Endodermal cell (in vitro differentiated cells): ENCODE results near the gene BRI3BP. TPM values are rescaled to one million over a fixed set of nuclear protein-coding genes. Genes with fewer than 3 reads are reported as not detected.

Source experiments
- DNase-seq: peaks from one replicate; pipeline ENCODE4 v3.0.0-alpha.2; 2017
- H3K27ac ChIP-seq: 2 replicates; pipeline ENCODE4 v1.5.1; 2013; ENCODE audit warnings: mild to moderate bottlenecking, low read depth, low read length, moderate library complexity
- H3K27me3 ChIP-seq: 2 replicates; pipeline ENCODE4 v1.6.1; 2013; ENCODE audit warnings: mild to moderate bottlenecking, low read length, moderate library complexity; ENCODE audit not compliant: insufficient read depth, control insufficient read depth, poor library complexity, severe bottlenecking
- H3K36me3 ChIP-seq: 2 replicates; pipeline ENCODE4 v1.7.0; 2013; ENCODE audit warnings: mild to moderate bottlenecking, low read length, moderate library complexity; ENCODE audit not compliant: control insufficient read depth, insufficient read depth
- H3K4me1 ChIP-seq: one replicate; pipeline ENCODE4 v1.7.0; 2013; ENCODE audit warnings: low read length; ENCODE audit not compliant: control insufficient read depth, insufficient read depth
- H3K4me3 ChIP-seq: 2 replicates; pipeline ENCODE4 v1.5.1; 2013; ENCODE audit warnings: mild to moderate bottlenecking, low read length, moderate library complexity
- H3K9ac ChIP-seq: 2 replicates; pipeline ENCODE4 v1.6.1; 2013; ENCODE audit warnings: mild to moderate bottlenecking, low read length, moderate library complexity; ENCODE audit not compliant: poor library complexity, severe bottlenecking; ENCODE audit errors: extremely low read depth
- H3K9me3 ChIP-seq: 2 replicates; pipeline ENCODE4 v1.6.1; 2013; ENCODE audit warnings: mild to moderate bottlenecking, low read length, moderate library complexity; ENCODE audit not compliant: control insufficient read depth
- H3K27ac Mint-ChIP-seq: 2 replicates; pipeline ENCODE4 v1.8.0; 2020; ENCODE audit warnings: mixed read lengths
- H3K27me3 Mint-ChIP-seq: 2 replicates; pipeline ENCODE4 v1.8.0; 2021; ENCODE audit warnings: mild to moderate bottlenecking, mixed read lengths; ENCODE audit not compliant: insufficient read depth
- H3K36me3 Mint-ChIP-seq: 2 replicates; pipeline ENCODE4 v1.8.0; 2020; ENCODE audit warnings: low read depth, mixed read lengths
- H3K4me1 Mint-ChIP-seq: 2 replicates; pipeline ENCODE4 v1.8.0; 2020; ENCODE audit warnings: mixed read lengths
- H3K4me3 Mint-ChIP-seq: 2 replicates; pipeline ENCODE4 v1.8.0; 2020; ENCODE audit warnings: mild to moderate bottlenecking, moderate library complexity, mixed read lengths
- H3K9me3 Mint-ChIP-seq: 2 replicates; pipeline ENCODE4 v1.8.0; 2020; ENCODE audit warnings: mild to moderate bottlenecking, mixed read lengths
- CTCF ChIP-seq: fragments of 200-600 bp; sonication (generic); conservative IDR thresholded peaks from 2 replicates; pipeline ENCODE4 v1.5.0; 2021; ENCODE audit warnings: antibody characterized with exemption, mild to moderate bottlenecking
- WGBS, 2 experiments: methylation state at CpG; one replicate each; pipeline versions ENCODE4 v1.1.5 to v1.1.7; 2013; ENCODE audit warnings: missing lambda C conversion rate in 2 of 2, mixed read lengths in 1 of 2; ENCODE audit not compliant: insufficient coverage in 1 of 2, insufficient read length in 1 of 2; 5-methylcytosine and 5-hydroxymethylcytosine counted together
- total RNA-seq, 2 donors: library from RNA; stranded (reverse); fragmentation: NEBNext Ultra II Directional in 1 of 2; extraction: Animal tissue kit (Norgen Biotek cat#: 25700) in 1 of 2; gene quantifications; 2 replicates in 1 of 2; 3 replicates in 1 of 2; pipeline ENCODE4 v1.2.1, GENCODE V29; 2021

The BRI3BP gene
- total RNA-seq, 2 donors from 2014 or later, result 10.5 to 16.0 TPM

DNA sequence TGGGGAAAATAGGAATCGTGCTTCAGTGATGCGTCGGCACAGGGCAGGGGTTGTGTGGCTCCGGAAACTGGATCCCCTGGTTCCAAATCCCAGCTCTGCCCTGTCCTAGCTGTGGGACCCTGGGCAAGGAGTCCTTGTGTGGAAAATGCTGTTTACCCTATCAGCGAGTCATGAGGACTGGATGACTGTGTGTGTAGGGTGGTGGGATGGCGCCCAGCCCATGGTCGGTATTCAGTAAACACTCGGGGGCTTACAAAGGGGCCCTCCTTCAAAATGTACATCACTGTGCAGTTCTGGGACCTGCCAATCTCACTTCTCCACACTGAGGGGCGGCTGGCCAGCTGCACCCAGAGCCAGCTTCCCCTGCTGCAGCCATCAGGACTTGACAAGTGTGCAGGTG, 24.4 kb downstream of the BRI3BP start:
- no peak for TF ChIP-seq CTCF
- Mint-ChIP-seq H3K27me3 (no peaks in the 10 kb centered on the region), H3K27ac (no peak overlapping the region), H3K9me3 (peaks cover under 1% of the 10 kb centered on the region), H3K4me3 (no peak overlapping the region), H3K36me3 (peaks cover 52% of the 10 kb centered on the region), H3K4me1 (no peaks in the 10 kb centered on the region)
- Histone ChIP-seq H3K36me3 (peaks cover 26% of the 10 kb centered on the region), H3K27me3 (no peaks in the 10 kb centered on the region), H3K4me3 (no peak overlapping the region), H3K27ac (no peak overlapping the region), H3K9ac (no peak overlapping the region), H3K9me3 (peaks cover 2% of the 10 kb centered on the region), H3K4me1 (no peaks in the 10 kb centered on the region)
- no peak for DNase-seq
- 94 to 100% methylated on average over 4 to 9 of the region's 9 CpGs for WGBS, 2 experiments

- Mint-ChIP-seq H3K27me3 (no peaks in the 10 kb centered on the region), H3K36me3 (peaks cover 53% of the 10 kb centered on the region), H3K4me3 (no peak overlapping the region), H3K27ac (no peak overlapping the region), H3K9me3 (peaks cover 6% of the 10 kb centered on the region), H3K4me1 (no peaks in the 10 kb centered on the region)
- Histone ChIP-seq H3K27me3 (no peaks in the 10 kb centered on the region), H3K9ac (no peak overlapping the region), H3K27ac (no peak overlapping the region), H3K9me3 (peaks cover 7% of the 10 kb centered on the region), H3K36me3 (peaks cover 30% of the 10 kb centered on the region), H3K4me1 (no peaks in the 10 kb centered on the region), H3K4me3 (no peak overlapping the region)
- TF ChIP-seq CTCF, result no peak
- DNase-seq, result no peak
- 96% methylated on average over 9 to 11 of the region's 11 CpGs for WGBS, 2 experiments
Observed at GRCh38 chr12:125018356-125018755, 24.9 kb downstream of the BRI3BP start.

DNA sequence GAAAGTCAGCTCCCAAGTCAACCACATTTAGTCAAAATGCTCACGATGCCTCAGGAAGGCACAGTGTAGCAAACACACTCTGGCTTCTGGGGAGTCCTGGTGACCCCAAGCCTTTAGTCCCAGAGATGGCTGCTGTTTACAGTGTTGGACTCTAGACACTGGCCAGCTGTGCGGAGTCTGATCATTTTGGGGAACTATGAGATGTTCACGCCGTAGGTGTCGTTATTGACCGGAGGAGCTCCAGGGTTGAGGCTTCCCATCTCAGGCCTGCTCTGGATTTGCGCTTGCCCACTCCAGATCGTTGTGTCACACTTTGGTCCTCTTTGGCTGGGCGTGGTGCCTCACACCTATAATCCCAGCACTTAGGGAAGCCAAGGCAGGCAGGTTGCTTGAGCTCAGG, 27.7 kb downstream of the BRI3BP start:
- peaks cover 9% of the 10 kb centered on the region for H3K36me3 ChIP-seq
- H3K4me1 ChIP-seq, result no peaks in the 10 kb centered on the region
- no peak for TF ChIP-seq CTCF
- Mint-ChIP-seq H3K27me3 (no peaks in the 10 kb centered on the region), H3K4me3 (no peak overlapping the region), H3K9me3 (peaks cover 6% of the 10 kb centered on the region), H3K27ac (no peak overlapping the region), H3K4me1 (no peaks in the 10 kb centered on the region), H3K36me3 (peaks cover 47% of the 10 kb centered on the region)
- no peak overlapping the region for H3K9ac ChIP-seq
- 93 to 94% methylated on average over 9 of the region's 9 CpGs for WGBS, 2 experiments
- no peak overlapping the region for H3K27ac ChIP-seq
- no peaks in the 10 kb centered on the region for H3K27me3 ChIP-seq
- DNase-seq, result no peak
- H3K9me3 ChIP-seq, result peaks cover 7% of the 10 kb centered on the region
- no peak overlapping the region for H3K4me3 ChIP-seq
